Neuron (in vitro differentiated cells): ENCODE measurements around the gene TJP1.
"Not testable (repeated sequence)": the region's sequence is repeated elsewhere in the genome, so short reads cannot be mapped to it uniquely, and the experiment has no call there.

Experiments used
- H2AFZ ChIP-seq: one replicate; pipeline ENCODE4 v1.6.1; 2013; ENCODE audit warnings: low read depth, mild to moderate bottlenecking, inconsistent platforms, low read length, moderate library complexity
- H3K27me3 ChIP-seq: one replicate; pipeline ENCODE4 v1.6.1; 2013; ENCODE audit warnings: low read length; ENCODE audit not compliant: insufficient read depth
- H3K36me3 ChIP-seq: one replicate; pipeline ENCODE4 v1.6.1; 2013; ENCODE audit warnings: low read length; ENCODE audit not compliant: insufficient read depth
- H3K4me1 ChIP-seq: one replicate; pipeline ENCODE4 v1.6.1; 2013; ENCODE audit warnings: low read length; ENCODE audit not compliant: insufficient read depth
- H3K4me3 ChIP-seq: 2 replicates; pipeline ENCODE4 v1.5.1; 2013; ENCODE audit warnings: mild to moderate bottlenecking, low read length, moderate library complexity
- H3K9me3 ChIP-seq: one replicate; pipeline ENCODE4 v1.6.1; 2013; ENCODE audit warnings: low read length

TJP1 gene

GRCh38 chr15:29826908-29827820 is 4.9 kb upstream of the TJP1 start:
- no peaks in the 10 kb centered on the region for H3K36me3 ChIP-seq

GRCh38 chr15:29825227-29825626 is 3.0 kb upstream of the TJP1 start:
- H3K36me3 ChIP-seq = no peaks in the 10 kb centered on the region
- H3K4me3 ChIP-seq = no peak overlapping the region
- H3K27me3 ChIP-seq = no peaks in the 10 kb centered on the region
- no peaks in the 10 kb centered on the region for H3K9me3 ChIP-seq
- no peak overlapping the region for H2AFZ ChIP-seq
- H3K4me1 ChIP-seq = peaks cover 4% of the 10 kb centered on the region

More at GRCh38 chr15:29826908-29827820, 4.9 kb upstream of the TJP1 start:
- Histone ChIP-seq H3K27me3 (no peaks in the 10 kb centered on the region), H3K9me3 (no peaks in the 10 kb centered on the region), H3K4me3 (no peak overlapping the region), H2AFZ (no peak overlapping the region), H3K4me1 (peaks cover 4% of the 10 kb centered on the region)

- H2AFZ ChIP-seq = peak overlapping the region; percentile 68
- peak overlapping the region; percentile 60 for H3K4me3 ChIP-seq
- H3K9me3 ChIP-seq = no peaks in the 10 kb centered on the region
- no peaks in the 10 kb centered on the region for H3K36me3 ChIP-seq
- peaks cover 14% of the 10 kb centered on the region for H3K4me1 ChIP-seq
- H3K27me3 ChIP-seq = no peaks in the 10 kb centered on the region
Measured at GRCh38 chr15:29822684-29823459, 604 bp upstream of the TJP1 start.

GRCh38 chr15:29821416-29822099 is 710 bp downstream of the TJP1 start:
- H3K4me3 ChIP-seq = peak overlapping the region; percentile 60
- H2AFZ ChIP-seq = peak overlapping the region; percentile 95
- no peaks in the 10 kb centered on the region for H3K36me3 ChIP-seq
- no peaks in the 10 kb centered on the region for H3K9me3 ChIP-seq
- peaks cover 14% of the 10 kb centered on the region for H3K4me1 ChIP-seq
- H3K27me3 ChIP-seq = no peaks in the 10 kb centered on the region

GRCh38 chr15:29820394-29821154 is 1.7 kb downstream of the TJP1 start:
- H3K9me3 ChIP-seq = no peaks in the 10 kb centered on the region
- no peak overlapping the region for H2AFZ ChIP-seq
- peaks cover 18% of the 10 kb centered on the region for H3K4me1 ChIP-seq
- H3K4me3 ChIP-seq = peak overlapping the region; percentile 60
- no peaks in the 10 kb centered on the region for H3K27me3 ChIP-seq
- H3K36me3 ChIP-seq = no peaks in the 10 kb centered on the region

- H3K4me1 ChIP-seq = peaks cover 20% of the 10 kb centered on the region
- H3K27me3 ChIP-seq = no peaks in the 10 kb centered on the region
- no peaks in the 10 kb centered on the region for H3K36me3 ChIP-seq
- H3K9me3 ChIP-seq = no peaks in the 10 kb centered on the region
- H2AFZ ChIP-seq = no peak overlapping the region
- H3K4me3 ChIP-seq = peak overlapping the region; percentile 60
Measured at GRCh38 chr15:29819979-29820378, 2.3 kb downstream of the TJP1 start.

- H3K4me1 ChIP-seq = peaks cover 19% of the 10 kb centered on the region
Measured at GRCh38 chr15:29818141-29818540, 4.1 kb downstream of the TJP1 start.

GRCh38 chr15:29817455-29817854 is 4.8 kb downstream of the TJP1 start:
- H3K4me1 ChIP-seq = peaks cover 16% of the 10 kb centered on the region
- H3K9me3 ChIP-seq, H3K27me3 ChIP-seq, H3K4me3 ChIP-seq, H2AFZ ChIP-seq, H3K36me3 ChIP-seq: not testable (repeated sequence)

More at GRCh38 chr15:29818141-29818540, 4.1 kb downstream of the TJP1 start:
- H3K9me3 ChIP-seq = no peaks in the 10 kb centered on the region
- H3K27me3 ChIP-seq = no peaks in the 10 kb centered on the region
- H3K36me3 ChIP-seq = no peaks in the 10 kb centered on the region
- H3K4me3 ChIP-seq = no peak overlapping the region
- H2AFZ ChIP-seq = no peak overlapping the region

GRCh38 chr15:29815000-29815710 is 7.1 kb downstream of the TJP1 start:
- H3K4me3 ChIP-seq = no peak overlapping the region
- H3K4me1 ChIP-seq = peaks cover 16% of the 10 kb centered on the region
- H3K9me3 ChIP-seq = no peaks in the 10 kb centered on the region
- no peaks in the 10 kb centered on the region for H3K36me3 ChIP-seq
- H2AFZ ChIP-seq = no peak overlapping the region
- no peaks in the 10 kb centered on the region for H3K27me3 ChIP-seq

GRCh38 chr15:29813009-29813408 is 9.3 kb downstream of the TJP1 start:
- H2AFZ ChIP-seq = no peak overlapping the region
- no peaks in the 10 kb centered on the region for H3K27me3 ChIP-seq
- peaks cover 6% of the 10 kb centered on the region for H3K4me1 ChIP-seq

GRCh38 chr15:29812384-29812694 is 9.9 kb downstream of the TJP1 start:
- Histone ChIP-seq H3K9me3 (no peaks in the 10 kb centered on the region), H3K4me3 (no peak overlapping the region), H2AFZ (no peak overlapping the region)

More at GRCh38 chr15:29813009-29813408, 9.3 kb downstream of the TJP1 start:
- Histone ChIP-seq H3K36me3 (no peaks in the 10 kb centered on the region), H3K9me3 (no peaks in the 10 kb centered on the region), H3K4me3 (no peak overlapping the region)

More at GRCh38 chr15:29812384-29812694, 9.9 kb downstream of the TJP1 start:
- Histone ChIP-seq H3K36me3 (no peaks in the 10 kb centered on the region), H3K27me3 (no peaks in the 10 kb centered on the region), H3K4me1 (peaks cover 6% of the 10 kb centered on the region)
